Smooth muscle cell (in vitro differentiated cells): ENCODE data around the gene MAGIX. TPM values are rescaled to one million over a fixed set of nuclear protein-coding genes. Genes with fewer than 3 reads are reported as not detected.

Source experiments
- DNase-seq: peaks from one replicate; lab custom pipeline; 2025; ENCODE audit not compliant: unreplicated experiment; lab: John Stamatoyannopoulos, UW
- H2AFZ ChIP-seq: fragments of 200-600 bp; sonication (generic); 2 replicates; pipeline ENCODE4 v1.6.0; 2016; ENCODE audit warnings: antibody characterized with exemption, low read depth, mild to moderate bottlenecking
- H3F3A ChIP-seq: fragments of 200-600 bp; sonication (generic); 2 replicates; pipeline ENCODE4 v1.6.0; 2017; ENCODE audit warnings: antibody characterized with exemption, low read depth
- H3K27ac ChIP-seq: fragments of 200-600 bp; sonication (generic); 2 replicates; pipeline ENCODE4 v1.5.1; 2016; ENCODE audit warnings: low read depth, mild to moderate bottlenecking
- H3K27me3 ChIP-seq: fragments of 200-600 bp; sonication (generic); 2 replicates; pipeline ENCODE4 v1.6.1; 2016; ENCODE audit warnings: low read depth, mild to moderate bottlenecking
- H3K36me3 ChIP-seq: fragments of 200-600 bp; sonication (generic); 2 replicates; pipeline ENCODE4 v1.5.1; 2016; ENCODE audit warnings: low read depth
- H3K4me1 ChIP-seq: fragments of 200-600 bp; sonication (generic); 2 replicates; pipeline ENCODE4 v1.5.1; 2016; ENCODE audit warnings: low read depth
- H3K4me2 ChIP-seq: fragments of 200-600 bp; sonication (generic); 2 replicates; pipeline ENCODE4 v1.6.0; 2016; ENCODE audit warnings: mild to moderate bottlenecking
- H3K4me3 ChIP-seq: fragments of 200-600 bp; sonication (generic); 2 replicates; pipeline ENCODE4 v1.5.1; 2016; ENCODE audit warnings: mild to moderate bottlenecking
- H3K79me2 ChIP-seq: fragments of 200-600 bp; sonication (generic); 2 replicates; pipeline ENCODE4 v1.6.0; 2016; ENCODE audit warnings: low read depth, mild to moderate bottlenecking
- H3K9ac ChIP-seq: fragments of 200-600 bp; sonication (generic); 2 replicates; pipeline ENCODE4 v1.6.0; 2016; ENCODE audit warnings: low read depth
- H3K9me3 ChIP-seq: fragments of 200-600 bp; sonication (generic); replicated peaks from 2 replicates; pipeline ENCODE4 v1.5.1; 2016; ENCODE audit warnings: low read depth
- H4K20me1 ChIP-seq: fragments of 200-600 bp; sonication (generic); 2 replicates; pipeline ENCODE4 v1.6.0; 2016; ENCODE audit warnings: low read depth
- CTCF ChIP-seq: fragments of 200-600 bp; sonication (generic); IDR thresholded peaks from 2 replicates; pipeline ENCODE4 v1.5.1; 2017; ENCODE audit warnings: borderline replicate concordance, mild to moderate bottlenecking, antibody characterized with exemption; ENCODE audit not compliant: insufficient read depth, poor library complexity, severe bottlenecking
- WGBS: methylation state at CpG from one replicate; pipeline ENCODE4 v1.1.7; 2016; ENCODE audit warnings: low lambda C conversion rate; 5-methylcytosine and 5-hydroxymethylcytosine counted together
- polyA plus RNA-seq: library from polyadenylated mRNA; unstranded; fragments of >200 nt; fragmentation: Nextera tagmentation; extraction: Ambion mirVana; gene quantifications from 2 replicates; pipeline ENCODE4 v1.2.1, GENCODE V29; 2016
- total RNA-seq: library from RNA; depleted of rRNA; stranded (reverse); fragments of >200 nt; gene quantifications from 2 replicates; pipeline ENCODE4 v1.2.3, GENCODE V29; 2014

The MAGIX gene
- total and polyA plus RNA-seq, 2 experiments from 2014 or later = 0.45 to 3.8 TPM

GRCh38 chrX:49178537-49178936, 16.0 kb downstream of the MAGIX start:
- Histone ChIP-seq H3K4me1 (no peaks in the 10 kb centered on the region), H3K4me3 (no peak overlapping the region), H3K27ac (no peak overlapping the region), H4K20me1 (peaks cover 5% of the 10 kb centered on the region), H3K9ac (no peak overlapping the region), H2AFZ (no peak overlapping the region), H3K9me3 (no peaks in the 10 kb centered on the region), H3F3A (no peaks in the 10 kb centered on the region), H3K79me2 (peaks cover 3% of the 10 kb centered on the region), H3K4me2 (no peak overlapping the region), H3K27me3 (no peaks in the 10 kb centered on the region), H3K36me3 (no peaks in the 10 kb centered on the region)
- 89% methylated on average over 3 of the region's 3 CpGs for WGBS
- no peak for DNase-seq
- TF ChIP-seq CTCF = no peak

- no peak overlapping the region for H3K9ac ChIP-seq
- H2AFZ ChIP-seq = no peak overlapping the region
- no peaks in the 10 kb centered on the region for H3K36me3 ChIP-seq
- peaks cover 7% of the 10 kb centered on the region for H4K20me1 ChIP-seq
- no peak for TF ChIP-seq CTCF
- H3K9me3 ChIP-seq = no peaks in the 10 kb centered on the region
- H3F3A ChIP-seq = no peaks in the 10 kb centered on the region
- H3K27ac ChIP-seq = no peak overlapping the region
- no peak for DNase-seq
- 79% methylated on average over 2 of the region's 2 CpGs for WGBS
- H3K4me3 ChIP-seq = no peak overlapping the region
- no peaks in the 10 kb centered on the region for H3K27me3 ChIP-seq
- H3K79me2 ChIP-seq = no peaks in the 10 kb centered on the region
- H3K4me2 ChIP-seq = no peak overlapping the region
- no peaks in the 10 kb centered on the region for H3K4me1 ChIP-seq
Measured at GRCh38 chrX:49179358-49179757, 16.8 kb downstream of the MAGIX start.

GRCh38 chrX:49183701-49184281, 21.2 kb downstream of the MAGIX start:
- no peak for TF ChIP-seq CTCF
- Histone ChIP-seq H4K20me1 (peaks cover 7% of the 10 kb centered on the region), H3K79me2 (no peaks in the 10 kb centered on the region), H2AFZ (no peak overlapping the region), H3K27me3 (no peaks in the 10 kb centered on the region), H3K9me3 (no peaks in the 10 kb centered on the region), H3F3A (no peaks in the 10 kb centered on the region), H3K9ac (no peak overlapping the region), H3K4me1 (no peaks in the 10 kb centered on the region), H3K4me2 (peak overlapping the region; percentile 31), H3K27ac (no peak overlapping the region), H3K4me3 (no peak overlapping the region), H3K36me3 (no peaks in the 10 kb centered on the region)
- WGBS = 85% methylated on average over 15 of the region's 18 CpGs
- no peak for DNase-seq
